HepG2 (cell line): ENCODE results near the gene OR52I1. TPM values are rescaled to one million over a fixed set of nuclear protein-coding genes. Genes with fewer than 3 reads are reported as not detected.

Source experiments
- ATAC-seq: fragments of 200-7000 bp; cut with Tn5 transposase; 3 replicates; pipeline ENCODE4 v1.9.1; 2020; ENCODE audit warnings: mild to moderate bottlenecking, moderate library complexity
- BruUV-seq: library from RNA; stranded (reverse); fragments of 400-500 nt; replicated peaks from 2 replicates; lab custom pipeline; 2021; lab: Mats Ljungman, UMichigan
- CTCF ChIA-PET: fragments of 300-600 bp; formaldehyde crosslinking; extraction: SDS; loops from one replicate; lab custom pipeline; 2021; ENCODE audit warnings: low total read pairs, inconsistent platforms, low intra/inter-chr PET ratio; lab: Yijun Ruan, JAX
- POLR2A ChIA-PET: fragments of 350-600 bp; sonication (Branson Sonifier 250); formaldehyde crosslinking; loops from one replicate; lab custom pipeline; 2020; ENCODE audit warnings: antibody characterized with exemption, inconsistent platforms; lab: Yijun Ruan, JAX
- DNase-seq: peaks from one replicate; pipeline ENCODE4 v3.0.0-alpha.2; 2015; ENCODE audit warnings: low spot score
- FAIRE-seq: peaks from 3 replicates; lab custom pipeline; 2011; peaks lifted over from hg19 to GRCh38; lab: Jason Lieb, UNC
- H2AFZ ChIP-seq: one replicate; pipeline ENCODE4 v1.6.1; 2011; ENCODE audit warnings: low read length, inconsistent platforms
- H3K27ac ChIP-seq: fragments of 300-600 bp; 3 replicates; pipeline ENCODE4 v1.8.0; 2011; ENCODE audit warnings: mixed run types, mild to moderate bottlenecking, mixed read lengths, low read length, inconsistent platforms; ENCODE audit not compliant: insufficient read depth; ENCODE audit errors: extremely low read length
- H3K27me3 ChIP-seq, 2 experiments: fragments of 200-600 bp in 1 of 2; 2 replicates in 1 of 2; 3 replicates in 1 of 2; pipeline versions ENCODE4 v1.6.0 to v1.8.0; 2011; ENCODE audit warnings: low read length in 2 of 2, mild to moderate bottlenecking in 2 of 2, moderate library complexity in 2 of 2, inconsistent platforms in 1 of 2; ENCODE audit not compliant: insufficient read depth in 2 of 2, control insufficient read depth in 1 of 2
- H3K36me3 ChIP-seq, 2 experiments: fragments of 200-600 bp in 1 of 2; replicated peaks in 1 of 2; 2 replicates in 1 of 2; 3 replicates in 1 of 2; pipeline versions ENCODE4 v1.5.1 to v1.8.0; 2011; ENCODE audit warnings: low read length in 2 of 2, inconsistent platforms in 1 of 2; ENCODE audit not compliant: insufficient read depth in 2 of 2, control insufficient read depth in 1 of 2
- H3K4me1 ChIP-seq: 2 replicates; pipeline ENCODE4 v1.5.1; 2012; ENCODE audit warnings: low read length, inconsistent platforms; ENCODE audit not compliant: insufficient read depth
- H3K4me2 ChIP-seq: 2 replicates; pipeline ENCODE4 v1.6.0; 2011; ENCODE audit warnings: low read depth, low read length, inconsistent platforms
- H3K4me3 ChIP-seq, 3 experiments: fragments of 200-600 bp in 1 of 3; sonication (generic), shearing (Covaris generic) in 1 of 3; replicated peaks in 1 of 3; 2 replicates each; pipeline ENCODE4 v1.5.1; 2011 to 2016; ENCODE audit warnings: low read length in 3 of 3, inconsistent platforms in 2 of 3, low read depth in 2 of 3, mild to moderate bottlenecking in 2 of 3, control low read depth in 1 of 3, mixed read lengths in 1 of 3; ENCODE audit not compliant: insufficient read depth in 1 of 3
- H3K79me2 ChIP-seq: one replicate; pipeline ENCODE4 v1.6.1; 2011; ENCODE audit warnings: low read length, inconsistent platforms; ENCODE audit not compliant: insufficient read depth
- H3K9ac ChIP-seq: 2 replicates; pipeline ENCODE4 v1.6.0; 2011; ENCODE audit warnings: mild to moderate bottlenecking, low read depth, low read length, inconsistent platforms; ENCODE audit not compliant: insufficient read depth
- H3K9me3 ChIP-seq: 2 replicates; pipeline ENCODE4 v1.5.1; 2012; ENCODE audit warnings: mild to moderate bottlenecking, low read length
- H4K20me1 ChIP-seq: 2 replicates; pipeline ENCODE4 v1.6.0; 2011; ENCODE audit warnings: inconsistent platforms, mild to moderate bottlenecking, low read length, moderate library complexity; ENCODE audit not compliant: insufficient read depth
- AGO1 ChIP-seq: fragments of 200-400 bp; formaldehyde crosslinking; IDR thresholded peaks from 2 replicates; pipeline ENCODE4 v1.6.1; 2017; ENCODE audit warnings: mild to moderate bottlenecking, low read depth, low read length, moderate library complexity; ENCODE audit not compliant: poor library complexity, severe bottlenecking
- ARID5B ChIP-seq: IDR thresholded peaks from 2 replicates; pipeline ENCODE4 v1.4.0; 2020; ENCODE audit warnings: mild to moderate bottlenecking, missing genetic modification reagents
- DNMT1 ChIP-seq: sonication (generic); formaldehyde crosslinking; IDR thresholded peaks from 2 replicates; pipeline ENCODE4 v1.5.1; 2020; ENCODE audit warnings: mild to moderate bottlenecking, missing genetic modification reagents
- IRF9 ChIP-seq: sonication (generic); formaldehyde crosslinking; IDR thresholded peaks from 2 replicates; pipeline ENCODE4 v1.8.0; 2022; ENCODE audit warnings: missing genetic modification reagents, mild to moderate bottlenecking, borderline replicate concordance
- MZF1 ChIP-seq: sonication (generic); formaldehyde crosslinking; IDR thresholded peaks from 2 replicates; pipeline ENCODE4 v1.8.1; 2023; ENCODE audit warnings: mild to moderate bottlenecking, missing genetic modification reagents, borderline replicate concordance
- TBX2 ChIP-seq: sonication (generic); formaldehyde crosslinking; IDR thresholded peaks from 2 replicates; pipeline ENCODE4 v1.5.0; 2020; ENCODE audit warnings: missing genetic modification reagents, mild to moderate bottlenecking, borderline replicate concordance
- TFAP4 ChIP-seq: sonication (generic); IDR thresholded peaks from 2 replicates; pipeline ENCODE4 v1.6.1; 2016; ENCODE audit warnings: low read depth, borderline replicate concordance
- TRIM22 ChIP-seq: fragments of 450-650 bp; IDR thresholded peaks from 2 replicates; pipeline ENCODE4 v1.6.1; 2017
- ZFP36L2 ChIP-seq: sonication (generic); formaldehyde crosslinking; IDR thresholded peaks from 2 replicates; pipeline ENCODE4 v1.4.0; 2020; ENCODE audit warnings: missing genetic modification reagents
- ZNF142 ChIP-seq: sonication (generic); formaldehyde crosslinking; IDR thresholded peaks from 2 replicates; pipeline ENCODE4 v1.4.0; 2020; ENCODE audit warnings: missing genetic modification reagents
- ZSCAN30 ChIP-seq: sonication (generic); formaldehyde crosslinking; IDR thresholded peaks from 2 replicates; pipeline ENCODE4 v1.5.0; 2020; ENCODE audit warnings: mild to moderate bottlenecking, missing genetic modification reagents
- WGBS: methylation state at CpG from one replicate; pipeline ENCODE4 v1.1.6; 2017; ENCODE audit warnings: low lambda C conversion rate; 5-methylcytosine and 5-hydroxymethylcytosine counted together
- in situ Hi-C: cut with HindIII; loops from 2 replicates; pipeline ENCODE4 v1.10.0; 2017; ENCODE audit warnings: low pct_unique_long_range_greater_than_20kb; ENCODE audit not compliant: extremely low pct_ligation_motif_present
- intact Hi-C: fragments of 100-400 bp; cut with micrococcal nuclease; formaldehyde crosslinking; loops from one replicate; pipeline ENCODE4 v1.10.0; 2022; ENCODE audit not compliant: unreplicated experiment
- polyA plus RNA-seq, 8 experiments: library from polyadenylated mRNA; depleted of rRNA in 3 of 8; stranded (reverse) in 7 of 8; unstranded in 1 of 8; fragments of >200 nt; fragmentation: Illumina TruSeq in 4 of 8; extraction: Trizol in 4 of 8; gene quantifications; 2 replicates each; pipeline versions ENCODE4 v1.2.1 to v1.2.3, GENCODE V29; 2011 to 2016; ENCODE audit warnings: low read depth in 4 of 8, missing spikeins in 1 of 8, mixed read lengths in 1 of 8; ENCODE audit not compliant: insufficient read depth in 1 of 8
- total RNA-seq, 5 experiments: library from RNA; depleted of rRNA; stranded (reverse); fragments of >200 nt; fragmentation: Illumina TruSeq; extraction: Trizol; gene quantifications; 2 replicates each; pipeline ENCODE4 v1.2.3, GENCODE V29; 2016; ENCODE audit warnings: low read depth in 1 of 5

OR52I1 gene
- total and polyA plus RNA-seq, 2 of the 13 experiments (the other 11 are each of a cell fraction or from before 2014, with no cell fraction given): not detected

- Histone ChIP-seq H4K20me1 (no peaks in the 10 kb centered on the region), H3K9ac (no peak overlapping the region), H2AFZ (no peak overlapping the region), H3K9me3 (no peaks in the 10 kb centered on the region), H3K4me1 (peaks cover 7% of the 10 kb centered on the region; the same call in 1 of the 2 replicates), H3K4me3 (no peak overlapping the region), H3K27me3 (peaks cover 0 to 11% of the 10 kb centered on the region in 2 experiments; a peak in 1 of 5 replicates), H3K79me2 (no peaks in the 10 kb centered on the region), H3K36me3 (no peaks in the 10 kb centered on the region), H3K4me2 (no peak overlapping the region), H3K27ac (no peak overlapping the region)
- no TSS peak for BruUV-seq
- in situ Hi-C loops (no loop called here), intact Hi-C loops (no loop called here)
- ChIA-PET POLR2A (no interaction called here), CTCF (no interaction called here)
- FAIRE-seq (no peak), ATAC-seq (no peak), DNase-seq (no peak)
- 12% methylated on average over 4 of the region's 4 CpGs for WGBS
- no peak for TF ChIP-seq ZFP36L2 (CRISPR knock-in tag)
- TF ChIP-seq DNMT1 (CRISPR knock-in tag): no peak
- TF ChIP-seq TRIM22: no peak
- TF ChIP-seq TFAP4: no peak
- no peak for TF ChIP-seq ZSCAN30 (CRISPR knock-in tag)
- TF ChIP-seq IRF9: no peak
- no peak for TF ChIP-seq MZF1 (CRISPR knock-in tag)
- no peak for TF ChIP-seq AGO1
- no peak for TF ChIP-seq ARID5B (CRISPR knock-in tag)
- no peak for TF ChIP-seq ZNF142 (CRISPR knock-in tag)
- TF ChIP-seq TBX2: no peak
Measured at GRCh38 chr11:4547416-4547815, 46.4 kb upstream of the OR52I1 start.
